ENCODE data around the gene AGRN.

AGRN gene

GRCh38 chr1:1067860-1068516 is 48.1 kb downstream of the AGRN start:
- TF ChIP-seq CTCF (conservative IDR thresholded peaks at IDR 0.05; ENCODE audit: low read depth, low read length), result no peak
- Histone ChIP-seq H3K36me3 (ENCODE audit: insufficient read depth) (no peaks in the 10 kb centered on the region), H3K4me1 (ENCODE audit: low read depth, poor library complexity, severe bottlenecking) (peaks cover 27% of the 10 kb centered on the region), H3K27me3 (ENCODE audit: insufficient read depth, low read depth) (peaks cover 66% of the 10 kb centered on the region), H2AFZ (ENCODE audit: low read depth) (peak overlapping the region; percentile 34; the same call in 1 of the 2 replicates), H3K27ac (no peak overlapping the region), H4K20me1 (ENCODE audit: insufficient read depth) (no peaks in the 10 kb centered on the region), H3K9ac (no peak overlapping the region), H3K4me3 (IDR thresholded peaks at IDR 0.05; ENCODE audit: insufficient read depth, low read depth, low read length) (no peak overlapping the region), H3K79me2 (ENCODE audit: insufficient read depth, low read depth) (no peaks in the 10 kb centered on the region), H3K4me2 (peak overlapping the region; percentile 82)

GRCh38 chr1:1068517-1069055 is 48.7 kb downstream of the AGRN start:
- no peak overlapping the region for H3K9ac ChIP-seq
- no peak overlapping the region for H3K27ac ChIP-seq
- no peaks in the 10 kb centered on the region for H3K79me2 ChIP-seq (ENCODE audit: insufficient read depth, low read depth)
- H3K36me3 ChIP-seq (ENCODE audit: insufficient read depth), result no peaks in the 10 kb centered on the region
- no peak overlapping the region for H3K4me3 ChIP-seq (IDR thresholded peaks at IDR 0.05; ENCODE audit: insufficient read depth, low read depth, low read length)
- H3K27me3 ChIP-seq (ENCODE audit: insufficient read depth, low read depth), result peaks cover 66% of the 10 kb centered on the region
- peak overlapping the region; percentile 34; the same call in 1 of the 2 replicates for H2AFZ ChIP-seq (ENCODE audit: low read depth)
- peak overlapping the region; percentile 82 for H3K4me2 ChIP-seq
- peaks cover 23% of the 10 kb centered on the region for H3K4me1 ChIP-seq (ENCODE audit: low read depth, poor library complexity, severe bottlenecking)
- H4K20me1 ChIP-seq (ENCODE audit: insufficient read depth), result no peaks in the 10 kb centered on the region
- no peak for TF ChIP-seq CTCF (conservative IDR thresholded peaks at IDR 0.05; ENCODE audit: low read depth, low read length)

GRCh38 chr1:1069056-1069710 is 49.3 kb downstream of the AGRN start:
- Histone ChIP-seq H3K4me2 (peak overlapping the region; percentile 68), H3K27me3 (ENCODE audit: insufficient read depth, low read depth) (peaks cover 69% of the 10 kb centered on the region), H3K9ac (no peak overlapping the region)

More at GRCh38 chr1:1069056-1069710, 49.3 kb downstream of the AGRN start:
- Histone ChIP-seq H3K4me3 (IDR thresholded peaks at IDR 0.05; ENCODE audit: insufficient read depth, low read depth, low read length) (no peak overlapping the region), H3K4me1 (ENCODE audit: low read depth, poor library complexity, severe bottlenecking) (peaks cover 24% of the 10 kb centered on the region), H2AFZ (ENCODE audit: low read depth) (peak overlapping the region; percentile 55; the same call in 1 of the 2 replicates), H4K20me1 (ENCODE audit: insufficient read depth) (no peaks in the 10 kb centered on the region), H3K27ac (no peak overlapping the region), H3K36me3 (ENCODE audit: insufficient read depth) (no peaks in the 10 kb centered on the region), H3K79me2 (ENCODE audit: insufficient read depth, low read depth) (no peaks in the 10 kb centered on the region)
- no peak for TF ChIP-seq CTCF (conservative IDR thresholded peaks at IDR 0.05; ENCODE audit: low read depth, low read length)
